OCI-LY7 (cell line): ENCODE measurements around the gene CNPY1.

Experiments used
- CTCF ChIP-seq: fragments of 200-600 bp; sonication (generic); conservative IDR thresholded peaks from 2 replicates; pipeline ENCODE4 v1.5.1; 2014; ENCODE audit warnings: mild to moderate bottlenecking, antibody characterized with exemption, low read length, moderate library complexity, mixed read lengths
- EZH2phosphoT487 ChIP-seq: fragments of 200-600 bp; sonication (generic); IDR thresholded peaks from 2 replicates; pipeline ENCODE4 v1.6.1; 2018; ENCODE audit warnings: low read depth, borderline replicate concordance, mild to moderate bottlenecking, mixed run types, antibody characterized with exemption, low read length, moderate library complexity, mixed read lengths

DNA sequence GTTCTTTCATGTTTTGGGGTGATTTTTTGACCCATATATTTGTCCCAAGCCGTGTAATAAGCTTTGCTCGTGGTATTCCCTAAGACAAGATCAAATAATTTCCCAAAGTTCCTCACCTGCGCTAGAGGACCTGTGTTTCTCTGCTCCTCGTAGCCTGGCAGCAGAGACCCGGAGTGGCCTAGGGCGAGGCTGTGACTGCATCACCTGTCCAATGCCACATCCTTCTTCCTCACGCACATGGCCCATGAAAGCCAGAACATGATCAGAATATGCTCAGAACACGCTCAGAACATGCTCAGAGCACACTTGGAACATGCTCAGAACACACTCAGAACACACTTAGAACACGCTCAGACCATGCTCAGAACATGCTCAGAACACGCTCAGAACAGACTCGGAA, 64.6 kb downstream of the CNPY1 start:
- TF ChIP-seq CTCF (no peak), EZH2phosphoT487 (no peak)
